Pancreas (tissue), 10 donors: Measurements from ENCODE around the gene TLCD3B. TPM values are rescaled to one million over a fixed set of nuclear protein-coding genes. Genes with fewer than 3 reads are reported as not detected.

Experiments
- ATAC-seq, 4 donors: fragments of 200-7000 bp; cut with Tn5 transposase; one replicate each; pipeline versions ENCODE4 v1.8.0 to v1.9.1; 2020; ENCODE audit warnings: mild to moderate bottlenecking in 4 of 4, moderate library complexity in 4 of 4
- DNase-seq, 6 donors: peaks; one replicate each; pipeline ENCODE4 v3.0.0-alpha.2; 2020
- FAIRE-seq: peaks from 2 replicates; lab custom pipeline; 2012; peaks lifted over from hg19 to GRCh38; lab: Jason Lieb, UNC
- H3K27ac ChIP-seq, 4 donors: fragments of 200-600 bp; sonication (generic); 1 replicate in 3 of 4; 2 replicates in 1 of 4; pipeline versions ENCODE4 v1.5.0 to v1.8.0; 2020
- H3K27me3 ChIP-seq, 4 donors: fragments of 200-600 bp; one replicate each; pipeline ENCODE4 v1.8.0; 2021
- H3K36me3 ChIP-seq, 3 donors: fragments of 200-600 bp; sonication (generic) in 1 of 3; one replicate each; pipeline versions ENCODE4 v1.5.0 to v1.8.0; 2020 to 2021
- H3K4me1 ChIP-seq, 3 donors: fragments of 200-600 bp; one replicate each; pipeline ENCODE4 v1.8.0; 2021
- H3K4me3 ChIP-seq, 4 donors: fragments of 200-600 bp; sonication (generic) in 2 of 4; one replicate each; pipeline versions ENCODE4 v1.5.0 to v1.8.0; 2020 to 2021
- H3K9me3 ChIP-seq, 4 donors: fragments of 200-600 bp; one replicate each; pipeline ENCODE4 v1.8.0; 2021
- WGBS, 2 donors: extraction: QIAGEN DNeasy Blood & Tissue Kit; methylation state at CpG; one replicate each; pipeline ENCODE4 v1.1.7; 2013; 5-methylcytosine and 5-hydroxymethylcytosine counted together
- intact Hi-C, 3 donors: fragments of 100-400 bp; cut with DNase I; formaldehyde crosslinking; loops; one replicate each; pipeline versions ENCODE4 v1.11.1 to v1.14.2; 2022
- polyA plus RNA-seq, 2 donors: library from polyadenylated mRNA; stranded (reverse); fragments of 200-250 nt; gene quantifications; one replicate each; pipeline ENCODE4 v1.2.3, GENCODE V29; 2013
- total RNA-seq, 6 donors: library from RNA; stranded (reverse); fragmentation: NEBNext Ultra II Directional in 4 of 6; extraction: Animal tissue kit (Norgen Biotek cat#: 25700) in 4 of 6; gene quantifications; one replicate each; pipeline versions ENCODE4 v1.2.1 to v1.2.4, GENCODE V29; 2021 to 2023
- TF ChIP-seq, protein P1 (sequence below), 4 donors: fragments of 200-600 bp; sonication (generic) in 3 of 4; IDR thresholded peaks; one replicate each; pipeline versions ENCODE4 v1.5.0 to v1.8.0; 2021; ENCODE audit warnings: antibody characterized with exemption in 4 of 4
- donor health status: healthy with polysubstance abuse.
- donor health status: DM: no; HTN: no; CAD: no; lungs with moderate emphysema.
- donor health status: DM: no; HTN: no; CAD: no.
- donor health status: control.
- donor health status: control.
- donor health status: Bipolar disorder and iron deficiency.
- donor health status: DM: yes; HTN: yes; CAD: no.
- donor health status: DM: no; HTN: no; CAD: no.
- donor health status: DM: no; HTN: no; CAD: no.
- donor health status: DM: yes; HTN: yes; CAD: no.

TLCD3B gene
- total and polyA plus RNA-seq, 8 donors, result 0.20 to 2.1 (median 0.28) TPM; not detected in 3

DNA sequence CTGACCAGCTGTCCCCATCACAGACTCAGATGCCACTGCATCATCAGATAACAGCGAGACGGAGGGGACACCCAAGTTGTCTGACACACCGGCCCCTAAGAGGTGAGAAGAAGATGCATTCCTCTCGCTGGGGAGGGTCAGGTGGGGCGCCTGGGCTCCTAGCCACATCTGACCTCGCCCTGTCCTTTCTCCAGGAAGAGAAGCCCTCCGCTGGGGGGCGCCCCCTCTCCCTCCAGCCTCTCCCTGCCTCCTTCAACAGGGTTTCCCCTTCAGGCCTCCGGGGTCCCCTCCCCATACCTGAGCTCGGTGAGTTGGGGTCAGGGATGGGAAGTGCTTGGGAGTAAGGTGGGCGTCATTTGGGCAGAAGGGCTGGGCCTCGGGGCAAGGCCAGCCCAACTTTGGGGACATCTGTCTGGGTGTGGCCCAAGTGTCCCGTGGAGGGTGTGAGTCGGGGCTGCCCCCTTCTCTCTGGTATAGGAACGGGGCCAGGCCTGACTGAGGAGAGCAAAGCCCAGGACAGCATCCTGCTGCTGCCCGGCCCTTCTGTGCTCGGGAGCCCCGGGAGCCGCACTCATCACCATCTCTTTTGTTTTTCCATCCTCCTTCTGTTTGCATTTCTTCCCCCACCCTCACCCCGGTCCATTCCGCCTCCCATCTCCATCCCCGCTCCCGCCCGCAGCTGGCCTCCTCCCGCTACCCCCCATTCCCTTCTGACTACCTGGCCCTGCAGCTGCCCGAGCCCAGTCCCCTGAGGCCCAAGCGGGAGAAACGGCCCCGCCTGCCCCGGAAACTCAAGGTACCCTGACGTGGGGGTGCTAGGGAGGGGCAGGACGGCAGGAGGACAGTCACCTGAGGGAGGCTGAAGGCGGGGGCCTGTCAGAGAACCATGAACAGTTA, 30.1 kb downstream of the TLCD3B start:
- Histone ChIP-seq H3K4me3 (no peak overlapping the region), H3K9me3 (no peaks in the 10 kb centered on the region), H3K27me3 (no peaks in the 10 kb centered on the region), H3K27ac (no peak overlapping the region), H3K4me1 (peaks cover 0 to 9% (median 4%) of the 10 kb centered on the region in 3 donors), H3K36me3 (no peaks in the 10 kb centered on the region)
- DNase-seq (peak in 1 of 6 donors; percentile 64), ATAC-seq (no peak), FAIRE-seq (no peak)
- 87 to 88% methylated on average over 33 of the region's 33 CpGs for WGBS, 2 donors
- TF ChIP-seq, protein P1, sequence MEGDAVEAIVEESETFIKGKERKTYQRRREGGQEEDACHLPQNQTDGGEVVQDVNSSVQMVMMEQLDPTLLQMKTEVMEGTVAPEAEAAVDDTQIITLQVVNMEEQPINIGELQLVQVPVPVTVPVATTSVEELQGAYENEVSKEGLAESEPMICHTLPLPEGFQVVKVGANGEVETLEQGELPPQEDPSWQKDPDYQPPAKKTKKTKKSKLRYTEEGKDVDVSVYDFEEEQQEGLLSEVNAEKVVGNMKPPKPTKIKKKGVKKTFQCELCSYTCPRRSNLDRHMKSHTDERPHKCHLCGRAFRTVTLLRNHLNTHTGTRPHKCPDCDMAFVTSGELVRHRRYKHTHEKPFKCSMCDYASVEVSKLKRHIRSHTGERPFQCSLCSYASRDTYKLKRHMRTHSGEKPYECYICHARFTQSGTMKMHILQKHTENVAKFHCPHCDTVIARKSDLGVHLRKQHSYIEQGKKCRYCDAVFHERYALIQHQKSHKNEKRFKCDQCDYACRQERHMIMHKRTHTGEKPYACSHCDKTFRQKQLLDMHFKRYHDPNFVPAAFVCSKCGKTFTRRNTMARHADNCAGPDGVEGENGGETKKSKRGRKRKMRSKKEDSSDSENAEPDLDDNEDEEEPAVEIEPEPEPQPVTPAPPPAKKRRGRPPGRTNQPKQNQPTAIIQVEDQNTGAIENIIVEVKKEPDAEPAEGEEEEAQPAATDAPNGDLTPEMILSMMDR (IDR thresholded peaks at IDR 0.05), result no peak
- intact Hi-C loops, result loop anchor here in 2 of 3 donors (10.0 kb wide), 2 partner anchors 136 to 306 kb away; partner anchors contain the start of gene CDIPT (in 1 of the 2)

DNA sequence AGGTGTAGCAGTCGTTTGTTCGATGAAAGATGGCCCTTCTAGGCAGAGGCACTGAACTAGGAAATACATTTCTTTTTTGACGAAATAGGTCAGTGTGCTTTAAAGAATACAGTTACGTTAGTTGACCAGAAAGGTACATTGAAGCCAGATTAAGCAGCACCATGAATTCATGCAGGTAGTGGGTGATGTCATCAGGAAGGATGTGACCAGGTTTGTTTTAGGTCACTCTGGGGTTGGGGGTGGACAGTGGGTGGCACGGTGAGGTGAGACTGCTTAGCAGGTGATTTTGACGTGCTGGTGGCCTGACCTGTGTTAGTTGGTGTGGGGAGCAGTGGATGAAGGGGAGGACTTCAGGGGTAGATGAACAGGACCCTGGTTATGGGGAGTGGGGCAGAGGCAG, 31.5 kb downstream of the TLCD3B start:
- TF ChIP-seq, protein P1 (IDR thresholded peaks at IDR 0.05), result no peak
- H3K27me3 ChIP-seq, result no peaks in the 10 kb centered on the region
- H3K4me1 ChIP-seq, result peaks cover under 1 to 9% (median 4%) of the 10 kb centered on the region in 3 donors
- FAIRE-seq (no peak), ATAC-seq (no peak), DNase-seq (peak in 1 of 6 donors; percentile 25)
- no peak overlapping the region for H3K4me3 ChIP-seq
- H3K27ac ChIP-seq, result no peak overlapping the region
- intact Hi-C loops, result loop anchor here in 2 of 3 donors (10.0 kb wide), 2 partner anchors 135 to 305 kb away; partner anchors contain the start of gene CDIPT (in 1 of the 2)
- no peaks in the 10 kb centered on the region for H3K36me3 ChIP-seq
- 87 to 89% methylated on average over 6 of the region's 6 CpGs for WGBS, 2 donors
- H3K9me3 ChIP-seq, result no peaks in the 10 kb centered on the region

DNA sequence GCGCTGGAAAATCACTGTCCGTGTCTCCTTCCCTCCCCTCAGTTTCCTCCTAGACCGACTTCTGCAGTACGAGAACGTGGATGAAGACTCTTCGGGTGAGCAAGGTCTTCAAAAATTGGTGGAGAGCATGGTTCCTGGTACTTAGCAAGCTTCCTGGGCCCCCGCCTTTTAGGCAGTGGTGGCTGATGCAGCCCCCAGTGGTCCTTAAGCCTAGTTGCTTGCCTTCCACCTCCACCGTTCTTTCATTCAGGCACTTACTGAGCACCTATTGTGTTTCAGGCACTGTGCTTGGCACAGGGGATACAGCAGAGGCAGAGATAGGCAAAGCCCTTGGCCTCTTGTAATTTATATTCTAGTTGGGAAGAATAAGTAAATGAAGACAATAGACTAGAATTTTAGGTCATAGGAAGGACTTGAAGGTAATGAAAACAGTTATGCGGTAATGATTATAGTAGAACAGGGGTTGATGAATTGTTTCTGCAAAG, 34.3 kb downstream of the TLCD3B start:
- TF ChIP-seq, protein P1 (IDR thresholded peaks at IDR 0.05), result no peak
- 21 to 26% methylated on average over 9 of the region's 9 CpGs for WGBS, 2 donors
- intact Hi-C loops, result no loop called here
- no peaks in the 10 kb centered on the region for H3K9me3 ChIP-seq
- no peak for ATAC-seq
- no peaks in the 10 kb centered on the region for H3K27me3 ChIP-seq
- H3K36me3 ChIP-seq, result no peaks in the 10 kb centered on the region
- DNase-seq, result peak in 1 of 6 donors; percentile 14
- no peak for FAIRE-seq
- peak overlapping the region; percentile 66 to 93 (median 82) for H3K4me3 ChIP-seq
- no peak overlapping the region for H3K27ac ChIP-seq
- H3K4me1 ChIP-seq, result peaks cover 4 to 9% (median 8%) of the 10 kb centered on the region in 3 donors

DNA sequence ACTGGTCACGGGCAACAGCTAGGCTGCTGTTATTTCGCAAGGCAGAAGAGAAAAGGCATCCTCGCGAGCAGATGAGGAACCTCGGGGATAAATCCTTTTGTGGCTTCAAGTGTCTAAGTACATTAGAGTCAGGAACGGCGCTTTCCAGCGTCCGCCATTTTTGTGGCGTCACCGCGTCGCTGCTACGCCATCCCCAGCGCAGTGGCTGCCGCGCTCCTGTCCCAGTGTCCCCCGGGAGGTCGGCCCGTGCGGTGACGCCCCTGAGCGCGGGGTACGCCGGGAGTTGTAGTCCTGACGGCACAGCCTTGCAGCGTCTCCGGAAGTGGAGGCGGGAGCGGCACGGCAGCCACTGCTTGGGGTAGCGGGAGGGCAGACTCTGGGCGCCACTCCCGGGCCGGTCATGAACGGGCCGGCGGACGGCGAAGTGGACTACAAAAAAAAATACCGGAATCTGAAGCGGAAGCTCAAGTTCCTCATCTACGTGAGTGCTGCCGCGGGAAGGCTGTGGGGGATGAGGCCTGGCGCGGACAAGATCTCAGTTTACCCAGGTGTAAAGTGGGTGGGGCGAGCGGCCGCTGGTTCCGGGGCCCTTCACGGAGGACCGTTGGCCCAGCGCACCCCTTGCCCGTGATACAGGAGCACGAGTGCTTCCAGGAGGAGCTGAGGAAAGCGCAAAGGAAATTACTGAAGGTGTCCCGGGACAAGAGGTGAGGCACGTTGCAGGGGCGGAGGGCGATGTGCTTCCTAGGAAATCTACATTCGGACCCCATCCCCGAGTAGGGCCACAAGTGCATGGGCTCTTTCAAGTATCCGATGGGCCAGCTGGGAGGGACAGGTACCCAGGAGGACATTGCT, 34.9 kb downstream of the TLCD3B start, which contains the start of gene INO80E:
Gene INO80E (plus strand): TSS at position 331 of the 855 bp plus-strand sequence. CDS start 70 bp downstream, at position 401.
- peak within 1 kb of the TSS; percentile 66 to 93 (median 82) for H3K4me3 ChIP-seq
- peaks cover 4 to 9% (median 8%) of the 10 kb centered on the region in 3 donors for H3K4me1 ChIP-seq
- H3K36me3 ChIP-seq, result no peaks in the 10 kb centered on the region
- FAIRE-seq (no peak), ATAC-seq (peak; percentile 97 to 99 (median 98)), DNase-seq (peak; percentile 98 to 100 (median 99))
- H3K27ac ChIP-seq, result peak within 1 kb of the TSS; percentile 85 to 97 (median 96)
- TF ChIP-seq, protein P1 (IDR thresholded peaks at IDR 0.05), result no peak
- no peaks in the 10 kb centered on the region for H3K27me3 ChIP-seq
- H3K9me3 ChIP-seq, result no peaks in the 10 kb centered on the region
- intact Hi-C loops, result no loop called here
- WGBS, 2 donors, result 0% methylated on average over 58 to 65 of the region's 65 CpGs
